ENCODE results near the gene STRN4.

DNA sequence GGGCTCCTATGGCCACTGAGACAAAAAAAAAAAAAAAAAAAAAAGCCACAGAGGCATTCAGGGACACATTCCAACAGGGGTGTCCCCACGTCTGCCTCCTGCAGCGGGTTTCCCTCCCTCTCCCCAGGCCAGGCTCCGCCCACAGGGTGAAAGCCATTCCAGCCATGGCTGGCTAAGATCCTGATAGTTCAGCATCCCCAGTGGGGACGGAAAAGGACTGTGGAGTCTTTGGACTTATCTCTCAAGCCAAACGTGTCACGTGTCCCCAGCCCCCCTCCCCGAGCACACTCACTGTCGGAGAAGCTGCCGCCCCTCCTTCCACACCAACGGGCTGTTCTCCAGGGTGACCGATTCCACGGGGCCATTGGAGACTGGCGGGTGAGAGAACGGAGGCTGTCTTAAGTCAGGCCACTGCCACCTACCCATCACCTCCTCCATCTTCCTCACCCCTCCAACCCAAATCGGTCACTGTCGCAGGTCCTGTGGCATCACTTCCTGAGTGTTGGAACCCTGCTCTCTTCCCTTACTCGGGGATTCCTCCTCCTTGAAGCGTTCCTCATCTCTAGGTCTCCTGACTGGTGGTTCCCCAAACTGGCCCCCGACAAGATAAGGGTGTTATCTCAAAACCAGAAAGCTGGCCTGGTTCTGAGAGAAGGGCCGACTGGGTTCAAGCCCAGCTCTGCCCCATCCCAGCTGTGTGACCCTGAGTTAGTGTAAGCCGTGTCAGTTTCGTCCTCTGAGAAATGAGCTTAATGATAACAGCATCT lies 9.5 kb downstream of the STRN4 start:
- TF ChIP-seq EP300 (IDR thresholded peaks at IDR 0.05; ENCODE audit: low read depth) (no peak), CTCF (IDR thresholded peaks at IDR 0.05) (no peak), POLR2A (IDR thresholded peaks at IDR 0.05) (no peak), POLR2AphosphoS5 (IDR thresholded peaks at IDR 0.05) (no peak)
